ENCODE results near the gene TXNRD1. TPM values are rescaled to one million over a fixed set of nuclear protein-coding genes. Genes with fewer than 3 reads are reported as not detected.
A peak's percentile ranks its signal among the peaks of the same experiment; 100 is the strongest.
"Not testable (repeated sequence)": the region's sequence is repeated elsewhere in the genome, so short reads cannot be mapped to it uniquely, and the experiment has no call there.

TXNRD1 gene
- total RNA-seq, 4 donors from 2014 or later = 23.4 to 43.2 (median 35.6) TPM

- intact Hi-C loops (cut with DNase I; ENCODE audit: low total_unique reads) = no loop called here
- DNase-seq (ENCODE audit: low spot score in 2 of 2) = no peak
- H3K4me3 ChIP-seq (ENCODE audit: low read depth, poor library complexity, severe bottlenecking) = no peak overlapping the region
- WGBS, 2 donors = 93 to 97% methylated on average over 12 of the region's 12 CpGs
- TF ChIP-seq POLR2A (IDR thresholded peaks at IDR 0.05) = no peak
- TF ChIP-seq CTCF (IDR thresholded peaks at IDR 0.05) = no peak
Observed at GRCh38 chr12:104292872-104293794, 77.6 kb downstream of the TXNRD1 start.

GRCh38 chr12:104294158-104294859, 78.7 kb downstream of the TXNRD1 start:
- H3K4me3 ChIP-seq (ENCODE audit: low read depth, poor library complexity, severe bottlenecking); intact Hi-C loops (cut with DNase I; ENCODE audit: low total_unique reads); DNase-seq (ENCODE audit: low spot score in 2 of 2): not testable (repeated sequence)
- 63 to 79% methylated on average over 10 to 17 of the region's 17 CpGs for WGBS, 2 donors

GRCh38 chr12:104294927-104295668, 79.5 kb downstream of the TXNRD1 start:
- intact Hi-C loops (cut with DNase I; ENCODE audit: low total_unique reads) = no loop called here
- peak in 1 of 2 donors; percentile 51 for DNase-seq (ENCODE audit: low spot score in 2 of 2)
- H3K4me3 ChIP-seq (ENCODE audit: low read depth, poor library complexity, severe bottlenecking) = no peak overlapping the region
- no peak for TF ChIP-seq POLR2A (IDR thresholded peaks at IDR 0.05)
- TF ChIP-seq CTCF (IDR thresholded peaks at IDR 0.05) = no peak
- WGBS, 2 donors = 53 to 59% methylated on average over 9 of the region's 9 CpGs

- DNase-seq (ENCODE audit: low spot score in 2 of 2) = no peak
- intact Hi-C loops (cut with DNase I; ENCODE audit: low total_unique reads) = no loop called here
- TF ChIP-seq POLR2A (IDR thresholded peaks at IDR 0.05) (no peak), CTCF (IDR thresholded peaks at IDR 0.05) (no peak)
- 68 to 71% methylated on average over 1 of the region's 1 CpG for WGBS, 2 donors
- no peak overlapping the region for H3K4me3 ChIP-seq (ENCODE audit: low read depth, poor library complexity, severe bottlenecking)
Observed at GRCh38 chr12:104295954-104296353, 80.4 kb downstream of the TXNRD1 start.

- H3K4me3 ChIP-seq (ENCODE audit: low read depth, poor library complexity, severe bottlenecking) = no peak overlapping the region
- intact Hi-C loops (cut with DNase I; ENCODE audit: low total_unique reads) = no loop called here
- DNase-seq (ENCODE audit: low spot score in 2 of 2) = no peak
- WGBS, 2 donors = 66 to 80% methylated on average over 4 of the region's 4 CpGs
- TF ChIP-seq CTCF (IDR thresholded peaks at IDR 0.05) = no peak
- TF ChIP-seq POLR2A (IDR thresholded peaks at IDR 0.05) = no peak
Observed at GRCh38 chr12:104296718-104297117, 81.1 kb downstream of the TXNRD1 start.

Data from lower leg skin (tissue), 4 donors.